GM18870 (cell line): ENCODE data around the gene GCNT2.
"Not testable (repeated sequence)": the region's sequence is repeated elsewhere in the genome, so short reads cannot be mapped to it uniquely, and the experiment has no call there.

Source experiments
- ATAC-seq: cut with Tn5 transposase; IDR thresholded peaks from one replicate; pipeline ENCODE4 v1.9.1; 2021; ENCODE audit warnings: moderate library complexity; ENCODE audit not compliant: unreplicated experiment

Gene GCNT2

DNA sequence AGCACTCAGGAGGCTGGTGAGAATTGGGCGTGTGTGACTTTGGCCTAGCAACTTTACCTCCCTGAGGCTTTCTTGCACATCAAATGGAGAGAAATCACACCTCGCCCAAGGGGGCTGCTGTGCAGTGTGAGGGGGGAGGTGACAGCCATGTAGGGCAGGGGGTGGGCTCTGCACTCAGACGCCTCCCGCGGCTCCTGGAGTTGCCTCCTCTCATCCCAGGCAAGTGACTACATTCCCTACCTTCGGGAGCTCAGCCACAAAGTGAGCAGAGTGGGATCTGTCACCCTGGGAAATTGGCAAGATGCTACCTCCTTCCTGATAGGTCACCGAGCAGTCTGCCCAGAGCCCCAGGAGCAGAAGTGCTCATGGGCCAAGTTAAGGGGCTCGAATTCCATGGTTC, 56.0 kb downstream of the GCNT2 start:
- ATAC-seq = no peak

DNA sequence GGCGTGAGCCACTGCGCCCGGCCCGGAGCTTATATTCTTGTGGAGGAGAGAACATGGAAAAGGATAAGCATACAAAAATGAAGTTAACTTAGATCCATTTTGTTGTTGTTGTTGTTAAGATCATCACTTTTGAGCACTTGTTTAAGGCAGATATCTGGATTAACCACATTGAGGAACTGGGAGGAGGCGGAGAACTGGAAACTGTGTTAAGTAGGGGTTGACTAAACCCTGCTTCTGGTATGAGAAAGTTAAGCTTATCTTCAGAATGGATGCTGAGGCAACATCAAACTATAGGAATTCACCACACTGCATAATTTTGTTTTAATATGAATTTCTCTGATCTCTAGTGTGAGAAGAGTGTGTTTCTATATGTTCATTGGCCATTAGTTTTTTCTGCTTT, 57.6 kb downstream of the GCNT2 start:
- no peak for ATAC-seq

GRCh38 chr6:10579803-10580202, 58.7 kb downstream of the GCNT2 start:
- ATAC-seq = no peak

GRCh38 chr6:10580570-10580969, 59.4 kb downstream of the GCNT2 start:
- ATAC-seq = no peak

DNA sequence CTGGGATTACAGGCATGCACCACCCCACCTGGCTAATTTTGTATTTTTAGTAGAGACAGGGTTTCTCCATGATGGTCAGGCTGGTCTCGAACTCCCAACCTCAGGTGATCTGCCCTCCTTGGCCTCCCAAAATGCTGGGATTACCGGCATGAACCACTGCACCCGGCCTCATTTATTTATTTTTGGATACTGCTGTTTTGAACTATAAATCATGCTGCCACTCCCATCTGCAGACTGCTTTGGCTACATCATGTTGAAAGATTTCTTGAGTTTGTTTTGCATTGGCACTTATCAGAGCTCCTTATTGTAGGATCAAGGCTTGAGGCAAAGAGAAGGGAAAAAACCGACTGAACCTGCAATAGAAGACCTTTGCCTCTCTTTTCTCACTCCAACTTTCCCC, 60.3 kb downstream of the GCNT2 start:
- not testable (repeated sequence) for ATAC-seq

DNA sequence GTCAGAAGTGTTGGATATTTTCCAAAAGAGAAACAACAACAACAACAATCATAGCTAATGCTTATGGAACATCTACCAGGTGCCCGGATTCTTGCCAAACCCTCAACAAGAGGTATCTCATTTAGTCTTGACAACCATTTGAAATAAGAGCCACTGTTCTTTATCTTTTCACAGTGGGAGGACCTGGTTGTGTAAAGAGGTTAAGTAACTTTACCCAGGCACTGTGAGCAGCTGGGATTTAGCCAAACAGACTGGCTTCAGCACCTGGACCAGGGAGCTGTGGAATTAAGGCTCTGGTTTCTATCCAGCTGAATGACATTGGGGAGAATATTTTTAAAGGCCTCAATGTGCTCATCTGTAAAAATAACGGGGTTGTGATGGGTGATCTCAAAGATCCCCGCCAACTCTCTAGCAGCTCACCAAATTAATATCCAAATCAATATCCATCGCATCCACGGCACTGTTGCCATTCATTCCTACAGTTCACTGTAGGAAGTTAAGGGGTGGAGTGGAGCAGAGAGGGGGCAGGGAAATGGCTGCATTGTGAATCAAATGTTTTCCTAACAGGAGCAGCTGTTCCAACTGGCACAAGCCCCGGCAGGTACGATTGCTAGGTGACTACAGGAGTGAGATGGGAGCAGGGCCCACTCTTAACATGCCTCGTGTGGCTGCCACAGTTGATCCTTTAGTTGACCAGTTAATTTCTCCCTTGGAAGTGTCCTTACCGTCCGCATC, 61.8 kb downstream of the GCNT2 start:
- ATAC-seq = no peak

DNA sequence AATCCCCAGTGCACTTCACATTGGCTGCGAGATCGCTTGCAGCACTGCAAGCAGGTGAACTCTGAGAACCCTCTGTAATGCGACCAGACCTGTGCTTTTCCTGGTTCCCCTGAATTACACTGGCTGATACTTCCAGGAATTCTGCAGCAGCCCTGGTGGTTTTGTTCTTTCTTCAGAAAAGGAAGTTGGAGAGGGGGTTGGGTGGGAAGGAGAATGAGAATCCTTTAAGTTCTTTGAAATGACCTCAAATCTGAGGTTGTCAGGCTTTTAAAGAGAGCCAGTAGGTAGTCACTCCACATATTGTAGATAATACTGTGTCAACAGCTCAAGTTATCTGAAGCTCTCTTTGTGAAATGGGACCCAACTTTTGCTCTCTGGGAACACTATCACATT, 62.4 kb downstream of the GCNT2 start:
- no peak for ATAC-seq

GRCh38 chr6:10584607-10585006, 63.5 kb downstream of the GCNT2 start:
- ATAC-seq = no peak

DNA sequence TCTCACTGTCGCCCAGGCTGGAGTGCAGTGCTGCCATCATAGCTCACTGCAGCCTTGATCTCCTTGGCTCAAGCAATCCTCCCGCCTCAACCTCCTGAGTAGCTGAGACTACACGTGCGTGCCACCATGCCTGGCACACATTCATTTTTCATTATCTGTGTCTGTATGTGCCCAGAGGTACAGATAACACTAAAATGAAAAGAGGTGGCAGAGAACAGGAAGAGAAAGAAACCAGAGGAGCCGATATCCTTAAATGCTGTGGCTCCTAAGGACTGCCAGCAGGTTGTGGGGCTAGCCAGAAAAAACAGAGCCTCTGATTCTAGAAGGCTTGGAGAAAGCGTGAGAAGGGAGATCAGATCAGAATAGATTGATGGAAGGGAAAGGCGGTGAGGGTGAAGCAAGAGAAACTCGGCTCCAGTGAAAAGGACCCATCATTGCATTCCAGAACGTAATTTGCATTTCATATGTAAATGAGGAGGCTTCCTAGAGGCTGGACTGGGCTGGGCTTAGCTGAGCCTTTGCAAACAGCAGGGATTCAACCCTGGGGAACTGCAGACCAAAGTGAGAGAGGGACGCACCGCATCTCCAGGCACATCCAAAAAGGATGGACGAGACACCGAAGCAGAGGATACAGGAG, 64.2 kb downstream of the GCNT2 start:
- ATAC-seq = no peak

- no peak for ATAC-seq
Measured at GRCh38 chr6:10586302-10586701, 65.2 kb downstream of the GCNT2 start.

GRCh38 chr6:10587656-10588406, 66.7 kb downstream of the GCNT2 start:
- ATAC-seq = no peak

DNA sequence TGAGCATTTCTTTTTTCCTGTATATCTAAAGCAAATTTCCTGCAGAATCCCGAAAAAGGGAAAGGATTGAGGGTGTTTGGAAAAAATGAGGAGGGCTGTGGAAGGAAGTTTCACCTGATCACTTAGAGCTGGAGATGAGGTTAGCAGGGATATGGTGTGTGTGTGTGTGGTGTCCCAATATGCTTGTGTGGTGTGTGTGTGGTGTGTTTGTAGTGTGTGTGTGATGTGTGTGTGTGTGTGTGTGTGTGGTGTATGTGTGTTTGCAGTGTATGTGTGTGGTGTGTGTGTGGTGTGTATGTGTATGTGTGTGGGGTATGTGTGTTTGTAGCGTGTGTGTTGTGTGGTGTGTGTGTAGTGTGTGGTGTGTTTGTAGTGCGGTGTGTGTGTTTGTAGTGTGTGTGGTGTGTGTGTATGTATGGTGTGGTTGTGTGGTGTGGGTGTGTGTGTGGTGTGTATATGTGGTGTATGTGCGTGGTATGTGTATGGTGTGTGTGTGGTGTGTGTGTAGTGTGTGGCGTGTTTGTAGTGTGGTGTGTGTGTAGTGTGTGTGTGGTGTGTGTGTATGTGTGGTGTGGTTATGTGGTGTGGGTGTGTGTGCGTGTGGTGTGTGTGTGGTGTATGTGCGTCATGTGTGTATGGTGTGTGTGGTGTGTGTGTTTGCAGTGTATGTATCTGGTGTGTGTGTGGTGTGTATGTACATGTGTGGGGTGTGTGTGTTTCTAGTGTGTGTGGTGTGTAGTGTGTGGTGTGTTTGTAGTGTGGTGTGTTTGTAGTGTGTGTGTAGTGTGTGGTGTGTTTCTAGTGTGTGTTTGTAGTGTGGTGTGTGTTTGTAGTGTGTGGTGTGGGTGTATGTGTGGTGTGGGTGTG, 67.6 kb downstream of the GCNT2 start:
- no peak for ATAC-seq

DNA sequence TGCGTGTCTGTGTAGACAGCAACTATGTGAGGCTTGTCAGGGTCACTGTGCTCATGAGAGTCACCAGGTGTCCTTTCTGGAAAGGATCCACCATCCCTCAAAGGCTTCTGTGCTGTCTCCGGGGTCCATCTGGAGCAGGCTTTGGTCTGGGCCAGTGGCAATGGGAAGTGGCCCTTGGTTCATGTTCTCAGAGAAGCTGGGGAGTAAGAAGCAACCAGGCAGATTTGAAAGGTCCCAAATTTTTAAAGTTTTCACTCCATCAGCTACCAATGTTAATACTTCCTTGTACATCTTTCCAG, 68.2 kb downstream of the GCNT2 start:
- ATAC-seq = no peak

GRCh38 chr6:10589983-10590382, 68.8 kb downstream of the GCNT2 start:
- ATAC-seq = no peak

GRCh38 chr6:10591422-10592160, 70.4 kb downstream of the GCNT2 start:
- no peak for ATAC-seq

- no peak for ATAC-seq
Measured at GRCh38 chr6:10595731-10596664, 74.8 kb downstream of the GCNT2 start.

DNA sequence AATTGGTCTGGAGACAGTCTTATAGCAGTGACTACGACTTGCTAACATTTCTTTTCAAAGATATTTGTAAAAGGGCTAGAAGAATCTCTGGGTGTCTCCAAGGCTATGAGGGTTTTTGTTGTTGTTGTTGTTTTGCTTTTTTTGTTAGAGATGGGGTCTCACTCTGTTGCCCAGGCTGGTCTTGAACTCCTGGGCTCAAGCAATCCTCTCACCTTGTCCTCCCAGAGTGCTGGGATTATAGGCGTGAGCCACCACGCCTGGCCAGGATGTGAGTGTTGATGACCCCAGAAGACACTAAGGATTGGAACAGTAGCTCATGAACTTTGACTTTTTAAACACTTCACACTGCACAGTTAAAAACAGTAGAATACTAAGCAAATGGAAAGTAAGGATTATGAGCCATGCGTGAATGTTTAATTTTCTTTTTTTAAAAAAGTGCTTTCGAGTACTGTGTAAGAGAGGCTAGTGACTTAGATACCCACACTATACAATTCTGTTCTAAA, 76.4 kb downstream of the GCNT2 start:
- ATAC-seq = no peak

DNA sequence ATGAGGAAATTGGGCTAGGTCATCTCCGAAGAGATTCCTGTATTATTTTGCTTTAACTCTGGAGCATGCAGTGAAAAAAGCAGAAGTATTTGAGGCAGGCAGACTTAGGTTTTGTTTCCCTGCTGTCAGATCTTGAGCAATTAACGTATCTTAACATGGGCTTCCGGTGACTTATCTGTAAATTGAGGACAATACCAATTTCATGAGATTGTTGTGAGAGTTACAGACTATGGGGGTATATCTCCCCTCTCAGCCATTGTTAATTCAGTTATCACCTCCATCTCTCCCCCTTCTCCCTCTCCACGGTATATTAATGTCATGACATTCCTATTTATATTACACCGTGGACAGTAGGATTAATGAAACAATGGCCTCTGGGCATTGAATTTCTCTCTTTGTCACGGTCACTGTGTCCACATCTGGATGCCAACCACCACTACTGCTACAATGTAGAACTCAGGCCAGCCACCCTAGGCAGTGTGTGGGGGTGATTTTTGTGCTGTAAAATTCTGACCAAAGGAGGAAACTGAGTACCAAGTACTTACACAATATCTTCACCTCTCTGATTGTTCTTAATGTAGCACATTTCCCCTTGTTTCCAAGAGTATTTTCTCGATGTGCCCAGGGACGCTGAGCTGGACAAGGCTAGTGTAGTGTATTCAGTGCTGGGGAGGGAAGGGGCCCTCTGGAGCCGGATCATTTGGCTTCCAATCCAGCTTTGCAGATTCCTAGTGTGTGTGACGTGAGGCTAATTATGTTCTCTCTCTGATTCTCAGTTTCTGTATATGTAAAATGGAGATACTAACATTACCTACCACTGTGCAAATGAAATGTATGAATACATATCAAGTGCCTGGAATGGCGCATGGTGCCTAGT, 77.2 kb downstream of the GCNT2 start:
- no peak for ATAC-seq
